ENCODE measurements around the gene NTN5.
"Not testable (repeated sequence)": the region's sequence is repeated elsewhere in the genome, so short reads cannot be mapped to it uniquely, and the experiment has no call there.

The NTN5 gene

GRCh38 chr19:48672994-48673393 lies at the start of gene NTN5:
NTN5 (minus strand) TSS chr19:48673017; CDS start chr19:48670986, 2,031 bp downstream.
- DNase-seq = no peak

GRCh38 chr19:48722196-48722708 lies 49.4 kb upstream of the NTN5 start:
- no peak for DNase-seq

- DNase-seq = peak; percentile 99
Measured at GRCh38 chr19:48720613-48721296, 47.9 kb upstream of the NTN5 start.

GRCh38 chr19:48720251-48720612 lies 47.4 kb upstream of the NTN5 start:
- DNase-seq = no peak

GRCh38 chr19:48719263-48720171 lies 46.7 kb upstream of the NTN5 start, which contains the start of gene MAMSTR:
MAMSTR (minus strand) TSS chr19:48719725; CDS start chr19:48719031, 694 bp downstream.
- DNase-seq = no peak

GRCh38 chr19:48718711-48719231 lies 46.0 kb upstream of the NTN5 start:
- no peak for DNase-seq

GRCh38 chr19:48718106-48718505 lies 45.3 kb upstream of the NTN5 start:
- DNase-seq = not testable (repeated sequence)

- peak; percentile 97 for DNase-seq
Measured at GRCh38 chr19:48716562-48717291, 43.9 kb upstream of the NTN5 start.

GRCh38 chr19:48715681-48716171 lies 42.9 kb upstream of the NTN5 start:
- DNase-seq = no peak

- no peak for DNase-seq
Measured at GRCh38 chr19:48714759-48715675, 42.2 kb upstream of the NTN5 start.

- DNase-seq = no peak
Measured at GRCh38 chr19:48713864-48714755, 41.3 kb upstream of the NTN5 start.

- DNase-seq = no peak
Measured at GRCh38 chr19:48713041-48713863, 40.4 kb upstream of the NTN5 start.

- no peak for DNase-seq
Measured at GRCh38 chr19:48711106-48711662, 38.4 kb upstream of the NTN5 start.

- no peak for DNase-seq
Measured at GRCh38 chr19:48708471-48708870, 35.7 kb upstream of the NTN5 start.

- no peak for DNase-seq
Measured at GRCh38 chr19:48705431-48705830, 32.6 kb upstream of the NTN5 start.

GRCh38 chr19:48703316-48703715 lies 30.5 kb upstream of the NTN5 start:
- no peak for DNase-seq

GRCh38 chr19:48702701-48703100 lies 29.9 kb upstream of the NTN5 start:
- no peak for DNase-seq

GRCh38 chr19:48698046-48698445 lies 25.2 kb upstream of the NTN5 start:
- no peak for DNase-seq

GRCh38 chr19:48696353-48697010 lies 23.7 kb upstream of the NTN5 start:
- DNase-seq = no peak
